HepG2 (cell line): ENCODE results near the gene MAGI1. TPM values are rescaled to one million over a fixed set of nuclear protein-coding genes. Genes with fewer than 3 reads are reported as not detected.

Experiments used
- ATF3 ChIP-seq: sonication (generic); formaldehyde crosslinking; IDR thresholded peaks from 2 replicates; pipeline ENCODE4 v1.4.0; 2020; ENCODE audit warnings: missing genetic modification reagents
- FOXJ3 ChIP-seq: sonication (generic); formaldehyde crosslinking; IDR thresholded peaks from 2 replicates; pipeline ENCODE4 v1.4.0; 2020; ENCODE audit warnings: missing genetic modification reagents, mild to moderate bottlenecking, borderline replicate concordance
- HNF1A ChIP-seq, 2 experiments: sonication (generic) in 1 of 2; formaldehyde crosslinking in 1 of 2; IDR thresholded peaks; 2 replicates each; pipeline versions ENCODE4 v1.4.0 to v1.6.1; 2016 to 2020; ENCODE audit warnings: borderline replicate concordance in 1 of 2, low read depth in 1 of 2, mild to moderate bottlenecking in 1 of 2, missing genetic modification reagents in 1 of 2
- JUN ChIP-seq: sonication (generic); formaldehyde crosslinking; IDR thresholded peaks from 2 replicates; pipeline ENCODE4 v1.4.0; 2020; ENCODE audit warnings: mild to moderate bottlenecking, missing genetic modification reagents
- MIER3 ChIP-seq: IDR thresholded peaks from 2 replicates; pipeline ENCODE4 v1.6.1; 2016; ENCODE audit warnings: missing compliant biosample characterization, borderline replicate concordance
- MZF1 ChIP-seq: sonication (generic); formaldehyde crosslinking; IDR thresholded peaks from 2 replicates; pipeline ENCODE4 v1.8.1; 2023; ENCODE audit warnings: mild to moderate bottlenecking, missing genetic modification reagents, borderline replicate concordance
- NR2C2 ChIP-seq: sonication (generic); formaldehyde crosslinking; IDR thresholded peaks from 2 replicates; pipeline ENCODE4 v1.4.0; 2020; ENCODE audit warnings: missing genetic modification reagents, mild to moderate bottlenecking, moderate library complexity, borderline replicate concordance
- PRPF4 ChIP-seq: fragments of 200-400 bp; formaldehyde crosslinking; IDR thresholded peaks from 2 replicates; pipeline ENCODE4 v1.6.1; 2016; ENCODE audit warnings: low read length, low read depth; ENCODE audit not compliant: poor library complexity, severe bottlenecking
- TEAD3 ChIP-seq: optimal IDR thresholded peaks from 2 replicates; pipeline ENCODE3; 2016; ENCODE audit warnings: borderline replicate concordance
- YEATS2 ChIP-seq: sonication (generic); formaldehyde crosslinking; IDR thresholded peaks from 2 replicates; pipeline ENCODE4 v1.4.0; 2020; ENCODE audit warnings: missing genetic modification reagents, borderline replicate concordance
- ZBTB7A ChIP-seq: sonication (generic); formaldehyde crosslinking; IDR thresholded peaks from 2 replicates; pipeline ENCODE4 v1.8.0; 2022; ENCODE audit warnings: mild to moderate bottlenecking, missing genetic modification reagents
- ZMYM3 ChIP-seq: sonication (generic); formaldehyde crosslinking; IDR thresholded peaks from 2 replicates; pipeline ENCODE4 v1.5.1; 2020; ENCODE audit warnings: mild to moderate bottlenecking, missing genetic modification reagents
- ZNF142 ChIP-seq: sonication (generic); formaldehyde crosslinking; IDR thresholded peaks from 2 replicates; pipeline ENCODE4 v1.4.0; 2020; ENCODE audit warnings: missing genetic modification reagents
- ZNF616 ChIP-seq: sonication (generic); formaldehyde crosslinking; IDR thresholded peaks from 2 replicates; pipeline ENCODE4 v1.5.0; 2020; ENCODE audit warnings: low read depth, mild to moderate bottlenecking, missing genetic modification reagents
- ZNF784 ChIP-seq: sonication (generic); formaldehyde crosslinking; IDR thresholded peaks from 2 replicates; pipeline ENCODE4 v1.5.1; 2020; ENCODE audit warnings: missing genetic modification reagents, mild to moderate bottlenecking, borderline replicate concordance
- polyA plus RNA-seq, 8 experiments: library from polyadenylated mRNA; depleted of rRNA in 3 of 8; stranded (reverse) in 7 of 8; unstranded in 1 of 8; fragments of >200 nt; fragmentation: Illumina TruSeq in 4 of 8; extraction: Trizol in 4 of 8; gene quantifications; 2 replicates each; pipeline versions ENCODE4 v1.2.1 to v1.2.3, GENCODE V29; 2011 to 2016; ENCODE audit warnings: low read depth in 4 of 8, missing spikeins in 1 of 8, mixed read lengths in 1 of 8; ENCODE audit not compliant: insufficient read depth in 1 of 8
- total RNA-seq, 5 experiments: library from RNA; depleted of rRNA; stranded (reverse); fragments of >200 nt; fragmentation: Illumina TruSeq; extraction: Trizol; gene quantifications; 2 replicates each; pipeline ENCODE4 v1.2.3, GENCODE V29; 2016; ENCODE audit warnings: low read depth in 1 of 5

Gene MAGI1
- total and polyA plus RNA-seq, 2 of the 13 experiments (the other 11 are each of a cell fraction or from before 2014, with no cell fraction given): 22.2 to 26.0 TPM

- no peak for TF ChIP-seq HNF1A (IDR thresholded peaks at IDR 0.05; ENCODE audit: low read depth)
- peak; percentile 23; the same call in 1 of the 2 replicates for TF ChIP-seq HNF1A (CRISPR knock-in tag; IDR thresholded peaks at IDR 0.05; ENCODE audit: borderline replicate concordance)
- peak; percentile 24; the same call in 1 of the 2 replicates for TF ChIP-seq ZNF142
- peak; percentile 12 for TF ChIP-seq MIER3 (CRISPR knock-in tag)
- peak; percentile 56 for TF ChIP-seq PRPF4
- peak; percentile 59; the same call in 1 of the 2 replicates for TF ChIP-seq ZBTB7A (CRISPR knock-in tag)
- TF ChIP-seq ZNF616: peak; percentile 27; the same call in 1 of the 2 replicates
- TF ChIP-seq TEAD3 (CRISPR knock-in tag): peak; percentile 62
- TF ChIP-seq FOXJ3: peak; percentile 10; the same call in 1 of the 2 replicates
- peak; percentile 30; the same call in 1 of the 2 replicates for TF ChIP-seq NR2C2 (CRISPR knock-in tag)
- TF ChIP-seq ATF3: 0 out of 2 replicates have a peak, but pooled peaks have one; percentile 20
- peak; percentile 60; the same call in 1 of the 2 replicates for TF ChIP-seq ZNF784 (CRISPR knock-in tag)
- peak; percentile 60 for TF ChIP-seq ZMYM3 (CRISPR knock-in tag)
- TF ChIP-seq YEATS2 (CRISPR knock-in tag): no peak
- TF ChIP-seq JUN (CRISPR knock-in tag): no peak
- TF ChIP-seq MZF1: no peak
Measured at GRCh38 chr3:66038726-66039589, at the start of gene MAGI1 (continued).
